HCT116 (cell line): ENCODE results near the gene LCN6. TPM values are rescaled to one million over a fixed set of nuclear protein-coding genes. Genes with fewer than 3 reads are reported as not detected.
A peak's percentile ranks its signal among the peaks of the same experiment; 100 is the strongest.

Experiments used
- ATAC-seq: fragments of 200-7000 bp; cut with Tn5 transposase; 2 replicates; pipeline ENCODE4 v1.9.1; 2020; ENCODE audit warnings: mild to moderate bottlenecking, moderate library complexity
- BruUV-seq: library from RNA; stranded (reverse); fragments of 400-500 nt; replicated peaks from 2 replicates; lab custom pipeline; 2021; lab: Mats Ljungman, UMichigan
- CTCF ChIA-PET: fragments of 300-600 bp; sonication (Branson Sonifier 250); formaldehyde crosslinking; loops from one replicate; lab custom pipeline; 2021; ENCODE audit warnings: antibody characterized with exemption; lab: Charles Lee
- POLR2A ChIA-PET: fragments of 300-600, 350-600 bp; sonication (Branson Sonifier 250); formaldehyde crosslinking; loops from one replicate; lab custom pipeline; 2021; ENCODE audit warnings: antibody characterized with exemption; lab: Charles Lee
- RAD21 ChIA-PET, 2 experiments: fragments of 300-600 bp; sonication (Branson Sonifier 250); formaldehyde crosslinking; loops; one replicate each; lab custom pipeline; 2023; ENCODE audit warnings: low total read pairs in 2 of 2; ENCODE audit not compliant: uncharacterized antibody in 2 of 2, unreplicated experiment in 2 of 2, low non-redundant PET in 1 of 2; lab: Charles Lee
- DNase-seq: peaks from one replicate; pipeline ENCODE4 v3.0.0-alpha.2; 2010; ENCODE audit warnings: low read depth, low spot score
- H2AFZ ChIP-seq: fragments of 200-600 bp; shearing (Covaris generic), sonication (generic); 2 replicates; pipeline ENCODE4 v1.6.1; 2017; ENCODE audit warnings: low read depth, mixed run types, mixed read lengths, antibody characterized with exemption, low read length; ENCODE audit not compliant: poor library complexity, severe bottlenecking
- H3K27ac ChIP-seq: 2 replicates; pipeline ENCODE4 v1.5.1; 2012; ENCODE audit warnings: low read depth, low read length
- H3K27me3 ChIP-seq: fragments of 200-600 bp; sonication (generic); 2 replicates; pipeline ENCODE4 v1.6.1; 2016; ENCODE audit warnings: mixed run types, low read length, mixed read lengths; ENCODE audit not compliant: insufficient read depth
- H3K36me3 ChIP-seq, 2 experiments: fragments of 200-500 bp in 1 of 2; fragments of 200-600 bp in 1 of 2; sonication (Bioruptor generic) in 1 of 2; sonication (generic) in 1 of 2; 2 replicates each; pipeline versions ENCODE4 v1.5.1 to v1.6.1; 2014 to 2016; ENCODE audit warnings: low read length in 2 of 2, inconsistent platforms in 1 of 2, mixed read lengths in 1 of 2, mixed run types in 1 of 2; ENCODE audit not compliant: insufficient read depth in 2 of 2, control insufficient read depth in 1 of 2
- H3K4me1 ChIP-seq, 2 experiments: fragments of 200-600 bp in 1 of 2; sonication (generic) in 1 of 2; 2 replicates each; pipeline versions ENCODE4 v1.5.1 to v1.6.1; 2012 to 2017; ENCODE audit warnings: low read length in 2 of 2, inconsistent platforms in 1 of 2, mild to moderate bottlenecking in 1 of 2, mixed read lengths in 1 of 2, mixed run types in 1 of 2, moderate library complexity in 1 of 2; ENCODE audit not compliant: insufficient read depth in 2 of 2, control insufficient read depth in 1 of 2
- H3K4me2 ChIP-seq: fragments of 200-600 bp; sonication (generic); 2 replicates; pipeline ENCODE4 v1.6.1; 2017; ENCODE audit warnings: mixed run types, low read length, mixed read lengths
- H3K4me3 ChIP-seq, 2 experiments: fragments of 200-600 bp in 1 of 2; sonication (generic) in 1 of 2; replicated peaks in 1 of 2; 2 replicates each; pipeline ENCODE4 v1.5.1; 2011 to 2016; ENCODE audit warnings: low read length in 2 of 2, control low read depth in 1 of 2, low read depth in 1 of 2, mild to moderate bottlenecking in 1 of 2, mixed read lengths in 1 of 2, mixed run types in 1 of 2
- H3K79me2 ChIP-seq: fragments of 200-600 bp; sonication (generic); 2 replicates; pipeline ENCODE4 v1.6.1; 2017; ENCODE audit warnings: mild to moderate bottlenecking, mixed run types, low read length, moderate library complexity, mixed read lengths; ENCODE audit not compliant: insufficient read depth
- H3K9ac ChIP-seq: fragments of 200-600 bp; sonication (generic); 2 replicates; pipeline ENCODE4 v1.6.1; 2016; ENCODE audit warnings: low read length, mixed read lengths
- H3K9me2 ChIP-seq: fragments of 200-600 bp; sonication (generic), shearing (Covaris generic); 2 replicates; pipeline ENCODE4 v1.6.1; 2017; ENCODE audit warnings: mixed run types, mild to moderate bottlenecking, moderate library complexity; ENCODE audit not compliant: insufficient read depth
- H3K9me3 ChIP-seq, 2 experiments: fragments of 200-500 bp in 1 of 2; fragments of 200-600 bp in 1 of 2; sonication (Bioruptor generic) in 1 of 2; sonication (generic) in 1 of 2; 2 replicates each; pipeline ENCODE4 v1.6.1; 2014 to 2017; ENCODE audit warnings: low read length in 2 of 2, mixed read lengths in 2 of 2, inconsistent platforms in 1 of 2, low read depth in 1 of 2, mild to moderate bottlenecking in 1 of 2, mixed run types in 1 of 2, moderate library complexity in 1 of 2; ENCODE audit not compliant: control insufficient read depth in 1 of 2, insufficient read depth in 1 of 2
- H4K20me1 ChIP-seq: fragments of 200-600 bp; sonication (generic), shearing (Covaris generic); 2 replicates; pipeline ENCODE4 v1.6.1; 2017; ENCODE audit warnings: mixed run types, mild to moderate bottlenecking, moderate library complexity; ENCODE audit not compliant: insufficient read depth
- CBX3 ChIP-seq: IDR thresholded peaks from 2 replicates; pipeline ENCODE4 v1.6.1; 2012; ENCODE audit warnings: low read depth
- CEBPB ChIP-seq: IDR thresholded peaks from 2 replicates; pipeline ENCODE4 v1.6.1; 2012; ENCODE audit warnings: low read depth
- EGR1 ChIP-seq: IDR thresholded peaks from 2 replicates; pipeline ENCODE4 v1.6.1; 2012; ENCODE audit warnings: low read depth
- FOSL1 ChIP-seq: IDR thresholded peaks from 2 replicates; pipeline ENCODE4 v1.6.1; 2012; ENCODE audit warnings: low read depth
- JUND ChIP-seq: IDR thresholded peaks from 2 replicates; pipeline ENCODE4 v1.6.1; 2012
- POLR2A ChIP-seq: IDR thresholded peaks from 2 replicates; pipeline ENCODE4 v1.7.0; 2011; ENCODE audit warnings: borderline replicate concordance; ENCODE audit not compliant: insufficient read depth, insufficient read length; ENCODE audit errors: extremely low read depth
- RAD21 ChIP-seq: IDR thresholded peaks from 2 replicates; pipeline ENCODE4 v1.6.1; 2012; ENCODE audit warnings: low read depth, mild to moderate bottlenecking
- SIN3A ChIP-seq: IDR thresholded peaks from 2 replicates; pipeline ENCODE4 v1.6.1; 2012; ENCODE audit warnings: low read depth
- SP1 ChIP-seq: IDR thresholded peaks from 2 replicates; pipeline ENCODE4 v1.6.1; 2012; ENCODE audit warnings: low read depth
- SRF ChIP-seq: IDR thresholded peaks from 2 replicates; pipeline ENCODE4 v1.6.1; 2012; ENCODE audit warnings: low read depth
- intact Hi-C: fragments of 100-400 bp; cut with micrococcal nuclease; formaldehyde crosslinking; loops from 2 replicates; pipeline ENCODE4 v1.10.0; 2022
- total RNA-seq: library from RNA; stranded (reverse); gene quantifications from one replicate; pipeline ENCODE4 v1.2.1, GENCODE V29; 2021; ENCODE audit not compliant: unreplicated experiment
- TF ChIP-seq, protein P1 (sequence below): IDR thresholded peaks from 2 replicates; pipeline ENCODE4 v1.6.1; 2012
- TF ChIP-seq, protein P2 (sequence below): IDR thresholded peaks from 2 replicates; pipeline ENCODE4 v1.6.1; 2011; ENCODE audit warnings: mild to moderate bottlenecking, low read length, moderate library complexity; ENCODE audit not compliant: insufficient replicate concordance; ENCODE audit errors: extremely low read depth
- TF ChIP-seq, protein P3 (sequence below), 3 experiments: fragments of 200-600 bp in 1 of 3; sonication (generic) in 1 of 3; IDR thresholded peaks in 2 of 3; conservative IDR thresholded peaks in 1 of 3; 2 replicates each; pipeline ENCODE4 v1.5.1; 2012 to 2017; ENCODE audit warnings: low read depth in 2 of 3, low read length in 2 of 3, antibody characterized with exemption in 1 of 3, borderline replicate concordance in 1 of 3, control low read depth in 1 of 3, mild to moderate bottlenecking in 1 of 3, mixed read lengths in 1 of 3, mixed run types in 1 of 3, moderate library complexity in 1 of 3; ENCODE audit not compliant: insufficient read depth in 1 of 3
- TF ChIP-seq, protein P4 (sequence below): IDR thresholded peaks from 2 replicates; pipeline ENCODE4 v1.6.1; 2012

LCN6 gene
- total RNA-seq, 1 experiment from 2014 or later, result not detected

DNA sequence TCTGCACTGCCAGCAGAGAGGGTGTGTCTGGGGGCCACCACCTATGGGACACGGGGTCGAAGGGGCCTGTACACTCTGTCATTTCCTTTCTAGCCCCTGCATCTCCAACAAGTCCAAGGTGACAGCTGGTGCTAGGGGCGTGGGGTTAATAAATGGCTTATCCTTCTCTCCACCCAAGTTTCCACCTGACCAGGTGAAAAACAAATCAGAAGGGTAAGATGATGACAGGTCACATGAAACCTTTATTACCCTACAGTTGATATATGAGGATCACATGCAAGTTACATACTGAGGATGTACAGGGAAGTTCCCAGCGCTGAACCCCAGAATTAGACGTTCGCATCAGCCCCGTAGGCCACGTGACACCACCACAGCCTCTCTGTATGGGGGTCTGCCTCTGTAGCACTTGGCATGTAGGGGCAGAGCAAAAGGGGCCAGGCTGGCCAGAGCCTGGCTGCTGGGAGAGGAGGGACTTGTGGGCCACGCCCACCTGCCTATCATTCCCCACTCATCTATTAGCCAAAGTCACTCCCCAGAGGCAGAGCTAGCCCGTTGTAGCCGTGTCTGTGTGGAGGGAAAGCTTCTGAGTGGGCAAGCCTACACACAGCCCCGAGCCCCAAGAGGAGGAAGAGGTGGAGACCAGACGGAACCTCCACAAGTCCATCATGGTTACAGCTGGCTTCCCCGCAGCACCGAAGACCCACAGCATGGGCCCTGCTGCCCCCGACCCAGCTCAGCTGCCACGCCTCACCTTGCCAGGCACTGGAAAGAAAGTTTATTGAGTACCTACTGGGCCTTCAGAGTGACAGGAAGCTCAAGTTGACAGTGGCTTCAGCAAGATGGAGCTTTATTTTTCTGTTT lies 45.0 kb upstream of the LCN6 start:
- intact Hi-C loops, result no loop called here
- Histone ChIP-seq H3K4me2 (peak overlapping the region; percentile 94; the same call in 1 of the 2 replicates), H3K4me3 (no peak overlapping the region), H3K9me3 (no peaks in the 10 kb centered on the region), H3K27ac (0 out of 2 replicates have a peak overlapping the region, but pooled peaks have one; percentile 11), H4K20me1 (no peaks in the 10 kb centered on the region)
- no TSS peak for BruUV-seq
- POLR2A ChIA-PET, result no interaction called here
- TF ChIP-seq CBX3, result no peak
- TF ChIP-seq, protein P1, sequence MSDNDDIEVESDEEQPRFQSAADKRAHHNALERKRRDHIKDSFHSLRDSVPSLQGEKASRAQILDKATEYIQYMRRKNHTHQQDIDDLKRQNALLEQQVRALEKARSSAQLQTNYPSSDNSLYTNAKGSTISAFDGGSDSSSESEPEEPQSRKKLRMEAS, result no peak
- TF ChIP-seq SP1, result no peak
- TF ChIP-seq, all 23 proteins: peak for 0
- Histone ChIP-seq H2AFZ (no peak overlapping the region), H3K9me2 (no peaks in the 10 kb centered on the region), H3K79me2 (peaks cover 12% of the 10 kb centered on the region; the same call in 1 of the 2 replicates), H3K36me3 (no peaks in the 10 kb centered on the region; a peak in 1 of 4 replicates), H3K27me3 (no peaks in the 10 kb centered on the region), H3K9ac (no peak overlapping the region), H3K4me1 (peaks cover 12 to 30% of the 10 kb centered on the region in 2 experiments; a peak in 3 of 4 replicates)
- ChIA-PET RAD21 (no interaction called here), CTCF (interaction anchor here (0.9 to 2.1 kb wide), 5 partner anchors 8 to 242 kb away, joined by 3 to 10 read pairs (median 4); partner anchors contain the start of gene AJM1)
- DNase-seq, result no peak
- ATAC-seq, result no peak

DNA sequence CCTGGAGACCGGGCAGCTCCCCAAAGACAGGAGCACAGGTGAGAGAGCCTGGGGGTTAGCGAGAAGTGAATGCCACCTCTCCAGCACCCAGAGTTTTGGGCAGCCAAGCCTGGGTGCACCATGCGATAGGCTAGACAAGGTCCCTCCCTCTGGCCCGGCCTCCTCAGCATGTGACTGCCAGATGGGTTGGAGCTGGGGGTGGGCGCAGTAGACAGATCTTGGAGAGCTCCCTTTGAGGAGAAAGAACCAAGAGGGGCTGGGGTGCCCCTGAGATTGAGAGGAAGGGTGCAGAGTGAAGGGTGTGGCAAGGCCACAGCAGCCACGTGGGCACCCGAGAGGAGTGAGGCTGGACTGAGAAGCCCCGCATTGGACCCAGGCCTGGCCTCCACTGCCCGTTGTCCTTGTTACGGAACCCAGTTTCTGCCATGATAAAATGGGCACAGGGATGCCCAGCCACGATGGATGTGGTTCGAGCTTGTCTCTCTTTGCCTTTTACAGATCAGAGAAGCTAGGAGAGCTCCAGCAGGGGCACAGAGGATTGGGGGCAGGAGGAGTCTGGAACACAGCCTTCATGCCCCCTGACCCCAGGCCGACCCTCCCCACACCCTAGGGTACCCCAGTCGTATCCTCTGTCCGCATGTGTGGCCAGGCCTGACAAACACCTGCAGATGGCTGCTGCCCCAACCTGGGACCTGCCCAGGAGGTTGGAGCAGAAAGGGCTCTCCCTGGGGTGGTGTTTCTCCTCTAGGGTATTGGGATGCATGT lies 44.2 kb upstream of the LCN6 start:
- DNase-seq (no peak), ATAC-seq (no peak)
- Histone ChIP-seq H3K4me2 (peak overlapping the region; percentile 94), H3K9me2 (no peaks in the 10 kb centered on the region), H4K20me1 (no peaks in the 10 kb centered on the region), H3K36me3 (no peaks in the 10 kb centered on the region; a peak in 1 of 4 replicates), H3K4me3 (peak overlapping the region; percentile 83 to 84), H3K79me2 (peaks cover 12% of the 10 kb centered on the region; the same call in 1 of the 2 replicates), H3K27me3 (no peaks in the 10 kb centered on the region), H3K4me1 (peaks cover 14 to 37% of the 10 kb centered on the region in 2 experiments; a peak in 3 of 4 replicates), H3K27ac (peak overlapping the region; percentile 79), H3K9ac (peak overlapping the region; percentile 98), H2AFZ (no peak overlapping the region), H3K9me3 (no peaks in the 10 kb centered on the region)
- BruUV-seq, result no TSS peak
- intact Hi-C loops, result no loop called here
- ChIA-PET RAD21 (no interaction called here), CTCF (interaction anchor here (0.7 to 2.1 kb wide), 5 partner anchors 9 to 242 kb away, joined by 3 to 10 read pairs (median 5); no protein-coding TSS in a partner anchor), POLR2A (no interaction called here)
- no peak for TF ChIP-seq EGR1
- no peak for TF ChIP-seq POLR2A
- TF ChIP-seq, protein P2, sequence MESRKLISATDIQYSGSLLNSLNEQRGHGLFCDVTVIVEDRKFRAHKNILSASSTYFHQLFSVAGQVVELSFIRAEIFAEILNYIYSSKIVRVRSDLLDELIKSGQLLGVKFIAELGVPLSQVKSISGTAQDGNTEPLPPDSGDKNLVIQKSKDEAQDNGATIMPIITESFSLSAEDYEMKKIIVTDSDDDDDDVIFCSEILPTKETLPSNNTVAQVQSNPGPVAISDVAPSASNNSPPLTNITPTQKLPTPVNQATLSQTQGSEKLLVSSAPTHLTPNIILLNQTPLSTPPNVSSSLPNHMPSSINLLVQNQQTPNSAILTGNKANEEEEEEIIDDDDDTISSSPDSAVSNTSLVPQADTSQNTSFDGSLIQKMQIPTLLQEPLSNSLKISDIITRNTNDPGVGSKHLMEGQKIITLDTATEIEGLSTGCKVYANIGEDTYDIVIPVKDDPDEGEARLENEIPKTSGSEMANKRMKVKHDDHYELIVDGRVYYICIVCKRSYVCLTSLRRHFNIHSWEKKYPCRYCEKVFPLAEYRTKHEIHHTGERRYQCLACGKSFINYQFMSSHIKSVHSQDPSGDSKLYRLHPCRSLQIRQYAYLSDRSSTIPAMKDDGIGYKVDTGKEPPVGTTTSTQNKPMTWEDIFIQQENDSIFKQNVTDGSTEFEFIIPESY, result no peak
- TF ChIP-seq CEBPB, result no peak
- no peak for TF ChIP-seq SRF
- TF ChIP-seq, protein P3, sequence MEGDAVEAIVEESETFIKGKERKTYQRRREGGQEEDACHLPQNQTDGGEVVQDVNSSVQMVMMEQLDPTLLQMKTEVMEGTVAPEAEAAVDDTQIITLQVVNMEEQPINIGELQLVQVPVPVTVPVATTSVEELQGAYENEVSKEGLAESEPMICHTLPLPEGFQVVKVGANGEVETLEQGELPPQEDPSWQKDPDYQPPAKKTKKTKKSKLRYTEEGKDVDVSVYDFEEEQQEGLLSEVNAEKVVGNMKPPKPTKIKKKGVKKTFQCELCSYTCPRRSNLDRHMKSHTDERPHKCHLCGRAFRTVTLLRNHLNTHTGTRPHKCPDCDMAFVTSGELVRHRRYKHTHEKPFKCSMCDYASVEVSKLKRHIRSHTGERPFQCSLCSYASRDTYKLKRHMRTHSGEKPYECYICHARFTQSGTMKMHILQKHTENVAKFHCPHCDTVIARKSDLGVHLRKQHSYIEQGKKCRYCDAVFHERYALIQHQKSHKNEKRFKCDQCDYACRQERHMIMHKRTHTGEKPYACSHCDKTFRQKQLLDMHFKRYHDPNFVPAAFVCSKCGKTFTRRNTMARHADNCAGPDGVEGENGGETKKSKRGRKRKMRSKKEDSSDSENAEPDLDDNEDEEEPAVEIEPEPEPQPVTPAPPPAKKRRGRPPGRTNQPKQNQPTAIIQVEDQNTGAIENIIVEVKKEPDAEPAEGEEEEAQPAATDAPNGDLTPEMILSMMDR (IDR thresholded peaks at IDR 0.05 in 2 of 3, conservative IDR thresholded peaks at IDR 0.05 in 1 of 3; ENCODE audit: borderline replicate concordance in 1 of 3, insufficient read depth in 1 of 3, low read depth in 2 of 3, low read length in 2 of 3), result no peak
- TF ChIP-seq RAD21, result no peak
- no peak for TF ChIP-seq SP1
- TF ChIP-seq SIN3A, result no peak
- no peak for TF ChIP-seq JUND
- TF ChIP-seq FOSL1, result no peak
- TF ChIP-seq, protein P4, sequence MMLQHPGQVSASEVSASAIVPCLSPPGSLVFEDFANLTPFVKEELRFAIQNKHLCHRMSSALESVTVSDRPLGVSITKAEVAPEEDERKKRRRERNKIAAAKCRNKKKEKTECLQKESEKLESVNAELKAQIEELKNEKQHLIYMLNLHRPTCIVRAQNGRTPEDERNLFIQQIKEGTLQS, result no peak
